Measurements from ENCODE around the gene TAP1. TPM values are rescaled to one million over a fixed set of nuclear protein-coding genes. Genes with fewer than 3 reads are reported as not detected.

Gene TAP1
- total and polyA plus RNA-seq, 10 of the 15 experiments (the other 5 are each of a cell fraction or from before 2014, with no cell fraction given): 33.4 to 249 (median 169) TPM

- TF ChIP-seq CEBPZ (IDR thresholded peaks at IDR 0.05; ENCODE audit: low read depth, low read length) (no peak), CBX3 (IDR thresholded peaks at IDR 0.05; ENCODE audit: borderline replicate concordance, low read depth) (no peak), ATF3 (IDR thresholded peaks at IDR 0.05; ENCODE audit: borderline replicate concordance, extremely low read depth, low read depth, low read length) (no peak), MTA2 (IDR thresholded peaks at IDR 0.05; ENCODE audit: low read depth) (no peak)
- TF ChIP-seq, protein P1, sequence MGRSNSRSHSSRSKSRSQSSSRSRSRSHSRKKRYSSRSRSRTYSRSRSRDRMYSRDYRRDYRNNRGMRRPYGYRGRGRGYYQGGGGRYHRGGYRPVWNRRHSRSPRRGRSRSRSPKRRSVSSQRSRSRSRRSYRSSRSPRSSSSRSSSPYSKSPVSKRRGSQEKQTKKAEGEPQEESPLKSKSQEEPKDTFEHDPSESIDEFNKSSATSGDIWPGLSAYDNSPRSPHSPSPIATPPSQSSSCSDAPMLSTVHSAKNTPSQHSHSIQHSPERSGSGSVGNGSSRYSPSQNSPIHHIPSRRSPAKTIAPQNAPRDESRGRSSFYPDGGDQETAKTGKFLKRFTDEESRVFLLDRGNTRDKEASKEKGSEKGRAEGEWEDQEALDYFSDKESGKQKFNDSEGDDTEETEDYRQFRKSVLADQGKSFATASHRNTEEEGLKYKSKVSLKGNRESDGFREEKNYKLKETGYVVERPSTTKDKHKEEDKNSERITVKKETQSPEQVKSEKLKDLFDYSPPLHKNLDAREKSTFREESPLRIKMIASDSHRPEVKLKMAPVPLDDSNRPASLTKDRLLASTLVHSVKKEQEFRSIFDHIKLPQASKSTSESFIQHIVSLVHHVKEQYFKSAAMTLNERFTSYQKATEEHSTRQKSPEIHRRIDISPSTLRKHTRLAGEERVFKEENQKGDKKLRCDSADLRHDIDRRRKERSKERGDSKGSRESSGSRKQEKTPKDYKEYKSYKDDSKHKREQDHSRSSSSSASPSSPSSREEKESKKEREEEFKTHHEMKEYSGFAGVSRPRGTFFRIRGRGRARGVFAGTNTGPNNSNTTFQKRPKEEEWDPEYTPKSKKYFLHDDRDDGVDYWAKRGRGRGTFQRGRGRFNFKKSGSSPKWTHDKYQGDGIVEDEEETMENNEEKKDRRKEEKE (IDR thresholded peaks at IDR 0.05): no peak
- TF ChIP-seq, protein P2, sequence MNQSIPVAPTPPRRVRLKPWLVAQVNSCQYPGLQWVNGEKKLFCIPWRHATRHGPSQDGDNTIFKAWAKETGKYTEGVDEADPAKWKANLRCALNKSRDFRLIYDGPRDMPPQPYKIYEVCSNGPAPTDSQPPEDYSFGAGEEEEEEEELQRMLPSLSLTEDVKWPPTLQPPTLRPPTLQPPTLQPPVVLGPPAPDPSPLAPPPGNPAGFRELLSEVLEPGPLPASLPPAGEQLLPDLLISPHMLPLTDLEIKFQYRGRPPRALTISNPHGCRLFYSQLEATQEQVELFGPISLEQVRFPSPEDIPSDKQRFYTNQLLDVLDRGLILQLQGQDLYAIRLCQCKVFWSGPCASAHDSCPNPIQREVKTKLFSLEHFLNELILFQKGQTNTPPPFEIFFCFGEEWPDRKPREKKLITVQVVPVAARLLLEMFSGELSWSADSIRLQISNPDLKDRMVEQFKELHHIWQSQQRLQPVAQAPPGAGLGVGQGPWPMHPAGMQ (IDR thresholded peaks at IDR 0.05; ENCODE audit: borderline replicate concordance): no peak
Observed at GRCh38 chr6:32854376-32855178, 1.1 kb upstream of the TAP1 start (continued).
